A549 (cell line): ENCODE measurements around the gene CEBPZ. TPM values are rescaled to one million over a fixed set of nuclear protein-coding genes. Genes with fewer than 3 reads are reported as not detected.
A peak's percentile ranks its signal among the peaks of the same experiment; 100 is the strongest.

ENCODE experiments used
- ATAC-seq, 2 experiments: fragments of 200-7000 bp in 1 of 2; fragments of >200 bp in 1 of 2; cut with Nextera tagmentation in 1 of 2; cut with Tn5 transposase in 1 of 2; 3 replicates each; pipeline versions ENCODE4 v1.8.0 to v1.9.1; 2018 to 2020; ENCODE audit warnings: mild to moderate bottlenecking in 1 of 2, moderate library complexity in 1 of 2
- CTCF ChIA-PET: fragments of 300-600 bp; sonication (Branson Sonifier 250); formaldehyde crosslinking; extraction: SDS; loops from one replicate; lab custom pipeline; 2021; ENCODE audit warnings: antibody characterized with exemption, inconsistent platforms; lab: Yijun Ruan, JAX
- POLR2A ChIA-PET: fragments of 350-600 bp; formaldehyde crosslinking; extraction: SDS; loops from one replicate; lab custom pipeline; 2021; ENCODE audit warnings: antibody characterized with exemption, inconsistent platforms; lab: Yijun Ruan, JAX
- DNase-seq, 2 experiments: peaks; one replicate each; pipeline versions ENCODE4 v3.0.0 to v3.0.0-alpha.2; 2011 to 2016; ENCODE audit warnings: low read depth in 1 of 2, low spot score in 1 of 2
- FAIRE-seq: peaks from 2 replicates; lab custom pipeline; 2011; peaks lifted over from hg19 to GRCh38; lab: Jason Lieb, UNC
- H3K27ac ChIP-seq, 2 experiments: fragments of >200 bp; sonication (Bioruptor Twin); formaldehyde crosslinking; 3 replicates each; pipeline ENCODE4 v1.5.1; 2016 to 2017
- H3K4me1 ChIP-seq: fragments of >200 bp; sonication (Bioruptor Twin); formaldehyde crosslinking; 3 replicates; pipeline ENCODE4 v1.6.1; 2016
- H3K4me2 ChIP-seq: fragments of >200 bp; sonication (Bioruptor Twin); formaldehyde crosslinking; 3 replicates; pipeline ENCODE4 v1.6.1; 2016
- H3K4me3 ChIP-seq: fragments of >200 bp; sonication (Bioruptor Twin); formaldehyde crosslinking; 3 replicates; pipeline ENCODE4 v1.5.1; 2016
- H3K9me3 ChIP-seq: fragments of >200 bp; sonication (Bioruptor Twin); formaldehyde crosslinking; 3 replicates; pipeline ENCODE4 v1.6.1; 2016
- CBX2 ChIP-seq: fragments of 200-600 bp; sonication (generic); IDR thresholded peaks from 2 replicates; pipeline ENCODE4 v1.6.1; 2016; ENCODE audit warnings: low read depth, mild to moderate bottlenecking, borderline replicate concordance
- CBX8 ChIP-seq: fragments of 200-600 bp; sonication (generic); IDR thresholded peaks from 2 replicates; pipeline ENCODE4 v1.6.1; 2016
- CHD4 ChIP-seq: fragments of 200-600 bp; sonication (generic); IDR thresholded peaks from 2 replicates; pipeline ENCODE4 v1.6.1; 2016; ENCODE audit warnings: antibody characterized with exemption, mild to moderate bottlenecking, borderline replicate concordance
- FOSB ChIP-seq: fragments of 250-450 bp; sonication (Bioruptor Pico); IDR thresholded peaks from 2 replicates; pipeline ENCODE4 v1.5.0; 2020; ENCODE audit warnings: mild to moderate bottlenecking, moderate library complexity
- FOXS1 ChIP-seq: fragments of 250-450 bp; sonication (Bioruptor Pico); IDR thresholded peaks from 2 replicates; pipeline ENCODE4 v1.5.0; 2020; ENCODE audit warnings: mild to moderate bottlenecking, moderate library complexity
- HDAC2 ChIP-seq: fragments of 200-600 bp; sonication (generic); IDR thresholded peaks from 2 replicates; pipeline ENCODE4 v1.6.1; 2016
- HES2 ChIP-seq: fragments of >200 bp; sonication (Bioruptor Twin); formaldehyde crosslinking; IDR thresholded peaks from 2 replicates; pipeline ENCODE4 v1.6.1; 2016
- HEYL ChIP-seq: fragments of 250-450 bp; sonication (Bioruptor Pico); IDR thresholded peaks from 2 replicates; pipeline ENCODE4 v1.8.0; 2021; ENCODE audit warnings: mild to moderate bottlenecking, moderate library complexity
- HOXB5 ChIP-seq: fragments of 250-450 bp; sonication (Bioruptor Pico); IDR thresholded peaks from 2 replicates; pipeline ENCODE4 v1.5.0; 2020; ENCODE audit warnings: mild to moderate bottlenecking, moderate library complexity
- JUN ChIP-seq, 2 experiments: fragments of >200 bp; sonication (Bioruptor Twin); formaldehyde crosslinking; IDR thresholded peaks; 2 replicates in 1 of 2; 3 replicates in 1 of 2; pipeline ENCODE4 v1.6.1; 2016 to 2017
- JUNB ChIP-seq: fragments of >200 bp; sonication (Bioruptor Twin); formaldehyde crosslinking; IDR thresholded peaks from 2 replicates; pipeline ENCODE4 v1.6.1; 2016
- KDM5A ChIP-seq: fragments of 200-600 bp; sonication (generic); IDR thresholded peaks from 2 replicates; pipeline ENCODE4 v1.6.1; 2016; ENCODE audit warnings: antibody characterized with exemption, mild to moderate bottlenecking
- MAFK ChIP-seq: fragments of 450-650 bp; IDR thresholded peaks from 2 replicates; pipeline ENCODE4 v1.6.1; 2014; ENCODE audit not compliant: partially characterized antibody
- POLR2A ChIP-seq: IDR thresholded peaks from 2 replicates; pipeline ENCODE4 v1.6.1; 2012; ENCODE audit warnings: mild to moderate bottlenecking, low read length
- POLR2AphosphoS2 ChIP-seq: conservative IDR thresholded peaks from 2 replicates; pipeline ENCODE4 v1.6.1; 2012; ENCODE audit warnings: low read length, improper control_type of control experiment, inconsistent platforms
- RAD21 ChIP-seq, 2 experiments: fragments of >200 bp in 1 of 2; sonication (Bioruptor Twin) in 1 of 2; formaldehyde crosslinking in 1 of 2; IDR thresholded peaks in 1 of 2; conservative IDR thresholded peaks in 1 of 2; 2 replicates in 1 of 2; 3 replicates in 1 of 2; pipeline ENCODE4 v1.6.1; 2012 to 2018; ENCODE audit warnings: inconsistent platforms in 1 of 2
- RARB ChIP-seq: fragments of 250-450 bp; sonication (Bioruptor Pico); IDR thresholded peaks from 2 replicates; pipeline ENCODE4 v1.8.0; 2021; ENCODE audit warnings: mild to moderate bottlenecking, moderate library complexity
- TFCP2L1 ChIP-seq: fragments of 250-450 bp; sonication (Bioruptor Pico); IDR thresholded peaks from 2 replicates; pipeline ENCODE4 v1.5.0; 2021; ENCODE audit warnings: mild to moderate bottlenecking
- ZNF302 ChIP-seq: fragments of 250-450 bp; sonication (Bioruptor Pico); IDR thresholded peaks from 2 replicates; pipeline ENCODE4 v1.9.0; 2021; ENCODE audit warnings: inconsistent platforms, mild to moderate bottlenecking, moderate library complexity
- ZSCAN20 ChIP-seq: fragments of 250-450 bp; sonication (Bioruptor Pico); IDR thresholded peaks from 2 replicates; pipeline ENCODE4 v1.8.0; 2022; ENCODE audit warnings: mild to moderate bottlenecking, moderate library complexity
- WGBS: methylation state at CpG from one replicate; pipeline ENCODE4 v1.1.6; 2017; ENCODE audit errors: missing lambda C conversion rate; 5-methylcytosine and 5-hydroxymethylcytosine counted together
- polyA plus RNA-seq, 4 experiments: library from polyadenylated mRNA; depleted of rRNA in 3 of 4; stranded (reverse); fragments of >200 nt; fragmentation: RNase III in 1 of 4; extraction: RNeasy Plus Mini Kit Qiagen cat#74134 plus additional on column Dnase treatment in 1 of 4; gene quantifications; 2 replicates in 3 of 4; 3 replicates in 1 of 4; pipeline ENCODE4 v1.2.3, GENCODE V29; 2011 to 2017
- TF ChIP-seq, protein P1 (sequence below): fragments of >200 bp; sonication (Bioruptor Twin); formaldehyde crosslinking; IDR thresholded peaks from 3 replicates; pipeline ENCODE4 v1.5.1; 2016

Gene CEBPZ
- polyA plus RNA-seq, 2 of the 4 experiments (the other 2 are of a cell fraction): 70.9 to 71.5 TPM

GRCh38 chr2:37276291-37276690 is 44.9 kb upstream of the CEBPZ start:
- WGBS: 88% methylated on average over 2 of the region's 2 CpGs
- H3K4me2 ChIP-seq: no peak overlapping the region
- no peak overlapping the region for H3K27ac ChIP-seq
- TF ChIP-seq JUNB (no peak), CBX8 (no peak), HES2 (no peak), FOSB (CRISPR knock-in tag) (no peak), RAD21 (conservative IDR thresholded peaks at IDR 0.05 in 1 of 2, IDR thresholded peaks at IDR 0.05 in 1 of 2) (no peak), RARB (CRISPR knock-in tag) (no peak), KDM5A (no peak), ZNF302 (CRISPR knock-in tag) (no peak), ZSCAN20 (CRISPR knock-in tag) (no peak)
- TF ChIP-seq, protein P1, sequence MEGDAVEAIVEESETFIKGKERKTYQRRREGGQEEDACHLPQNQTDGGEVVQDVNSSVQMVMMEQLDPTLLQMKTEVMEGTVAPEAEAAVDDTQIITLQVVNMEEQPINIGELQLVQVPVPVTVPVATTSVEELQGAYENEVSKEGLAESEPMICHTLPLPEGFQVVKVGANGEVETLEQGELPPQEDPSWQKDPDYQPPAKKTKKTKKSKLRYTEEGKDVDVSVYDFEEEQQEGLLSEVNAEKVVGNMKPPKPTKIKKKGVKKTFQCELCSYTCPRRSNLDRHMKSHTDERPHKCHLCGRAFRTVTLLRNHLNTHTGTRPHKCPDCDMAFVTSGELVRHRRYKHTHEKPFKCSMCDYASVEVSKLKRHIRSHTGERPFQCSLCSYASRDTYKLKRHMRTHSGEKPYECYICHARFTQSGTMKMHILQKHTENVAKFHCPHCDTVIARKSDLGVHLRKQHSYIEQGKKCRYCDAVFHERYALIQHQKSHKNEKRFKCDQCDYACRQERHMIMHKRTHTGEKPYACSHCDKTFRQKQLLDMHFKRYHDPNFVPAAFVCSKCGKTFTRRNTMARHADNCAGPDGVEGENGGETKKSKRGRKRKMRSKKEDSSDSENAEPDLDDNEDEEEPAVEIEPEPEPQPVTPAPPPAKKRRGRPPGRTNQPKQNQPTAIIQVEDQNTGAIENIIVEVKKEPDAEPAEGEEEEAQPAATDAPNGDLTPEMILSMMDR: no peak
- H3K9me3 ChIP-seq: no peaks in the 10 kb centered on the region
- no peaks in the 10 kb centered on the region for H3K4me1 ChIP-seq
- POLR2A ChIA-PET: no interaction called here
- ATAC-seq: no peak
- FAIRE-seq: no peak
- DNase-seq: no peak
- H3K4me3 ChIP-seq: no peak overlapping the region
- CTCF ChIA-PET: no interaction called here

GRCh38 chr2:37274359-37274965 is 43.1 kb upstream of the CEBPZ start:
- Histone ChIP-seq H3K9me3 (no peaks in the 10 kb centered on the region), H3K4me3 (no peak overlapping the region), H3K4me1 (no peaks in the 10 kb centered on the region), H3K27ac (no peak overlapping the region), H3K4me2 (no peak overlapping the region)
- TF ChIP-seq TFCP2L1 (CRISPR knock-in tag) (no peak), CHD4 (no peak), HOXB5 (CRISPR knock-in tag) (no peak), CBX2 (no peak), POLR2AphosphoS2 (no peak), HEYL (no peak), JUN (IDR thresholded peaks at IDR 0.05) (no peak)
- TF ChIP-seq, protein P1: no peak
- 85% methylated on average over 6 of the region's 6 CpGs for WGBS
- FAIRE-seq: no peak
- no peak for DNase-seq
- CTCF ChIA-PET: interaction anchor here (0.6 kb wide), 1 partner anchor 121 kb away, joined by 3 read pairs; no protein-coding TSS in a partner anchor
- POLR2A ChIA-PET: no interaction called here
- no peak for ATAC-seq

GRCh38 chr2:37271376-37272067 is 40.1 kb upstream of the CEBPZ start:
- FAIRE-seq (no peak), ATAC-seq (no peak; a peak in 1 of 6 replicates)
- WGBS: 84% methylated on average over 7 of the region's 7 CpGs

More at GRCh38 chr2:37271376-37272067, 40.1 kb upstream of the CEBPZ start:
- ChIA-PET POLR2A (interaction anchor here (0.6 kb wide), 1 partner anchor 124 kb away, joined by 3 read pairs; no protein-coding TSS in a partner anchor), CTCF (interaction anchor here (0.6 to 1.6 kb wide), 3 partner anchors 11 to 103 kb away, joined by 3 to 8 read pairs (median 4); no protein-coding TSS in a partner anchor)
- Histone ChIP-seq H3K4me1 (no peaks in the 10 kb centered on the region), H3K9me3 (no peaks in the 10 kb centered on the region), H3K4me3 (no peak overlapping the region), H3K27ac (no peak overlapping the region), H3K4me2 (no peak overlapping the region)
- DNase-seq: no peak
- TF ChIP-seq POLR2A (no peak), HDAC2 (no peak), MAFK (peak; percentile 67), HEYL (no peak), FOXS1 (CRISPR knock-in tag) (no peak)
